GM23338 (cell line): ENCODE data around the gene PLCL1. TPM values are rescaled to one million over a fixed set of nuclear protein-coding genes. Genes with fewer than 3 reads are reported as not detected.

Source experiments
- ATAC-seq: fragments of 200-7000 bp; cut with Tn5 transposase; 3 replicates; pipeline ENCODE4 v1.9.1; 2020
- DNase-seq: peaks from one replicate; pipeline ENCODE4 v3.0.0-alpha.2; 2015; ENCODE audit warnings: low spot score
- H2AFZ ChIP-seq: fragments of 200-600 bp; sonication (generic); 2 replicates; pipeline ENCODE4 v1.8.0; 2016; ENCODE audit warnings: antibody characterized with exemption, mild to moderate bottlenecking, moderate library complexity
- H3F3A ChIP-seq: fragments of 200-600 bp; sonication (generic); replicated peaks from 2 replicates; pipeline ENCODE4 v1.8.0; 2017; ENCODE audit warnings: antibody characterized with exemption, mixed run types, low read depth
- H3K27ac ChIP-seq: fragments of 200-600 bp; sonication (generic); 2 replicates; pipeline ENCODE4 v1.6.1; 2016; ENCODE audit warnings: low read depth
- H3K27me3 ChIP-seq: fragments of 200-600 bp; sonication (generic); 2 replicates; pipeline ENCODE4 v1.8.0; 2016; ENCODE audit warnings: mild to moderate bottlenecking, mixed run types, moderate library complexity; ENCODE audit not compliant: insufficient read depth
- H3K36me3 ChIP-seq: fragments of 200-600 bp; sonication (generic); 2 replicates; pipeline ENCODE4 v1.8.0; 2016; ENCODE audit warnings: mild to moderate bottlenecking; ENCODE audit not compliant: insufficient read depth
- H3K4me1 ChIP-seq: fragments of 200-600 bp; sonication (generic); 2 replicates; pipeline ENCODE4 v1.8.0; 2016; ENCODE audit warnings: mild to moderate bottlenecking, moderate library complexity; ENCODE audit not compliant: insufficient read depth
- H3K4me2 ChIP-seq: fragments of 200-600 bp; sonication (generic); 2 replicates; pipeline ENCODE4 v1.7.1; 2017; ENCODE audit warnings: mixed run types
- H3K4me3 ChIP-seq: fragments of 200-600 bp; sonication (generic); 2 replicates; pipeline ENCODE4 v1.6.1; 2016; ENCODE audit warnings: mixed run types
- H3K79me2 ChIP-seq: fragments of 200-600 bp; sonication (generic); replicated peaks from 2 replicates; pipeline ENCODE4 v1.8.0; 2017; ENCODE audit warnings: mild to moderate bottlenecking; ENCODE audit not compliant: insufficient read depth
- H3K9me2 ChIP-seq: fragments of 200-600 bp; sonication (generic); 2 replicates; pipeline ENCODE4 v1.8.0; 2017; ENCODE audit not compliant: insufficient read depth
- H4K20me1 ChIP-seq: fragments of 200-600 bp; sonication (generic); replicated peaks from 2 replicates; pipeline ENCODE4 v1.8.0; 2017; ENCODE audit warnings: mild to moderate bottlenecking; ENCODE audit not compliant: insufficient read depth
- H3K27ac Mint-ChIP-seq: 2 replicates; pipeline ENCODE4 v1.8.0; 2020; ENCODE audit warnings: inconsistent platforms, mild to moderate bottlenecking, moderate library complexity, mixed read lengths
- H3K27me3 Mint-ChIP-seq: 3 replicates; pipeline ENCODE4 v1.8.0; 2022; ENCODE audit warnings: low read depth, mild to moderate bottlenecking, moderate library complexity, mixed read lengths, inconsistent platforms; ENCODE audit not compliant: insufficient read depth, poor library complexity
- H3K36me3 Mint-ChIP-seq: 3 replicates; pipeline ENCODE4 v1.8.0; 2021; ENCODE audit warnings: low read depth, mild to moderate bottlenecking, inconsistent platforms, moderate library complexity, mixed read lengths
- H3K4me1 Mint-ChIP-seq: 3 replicates; pipeline ENCODE4 v1.8.0; 2020; ENCODE audit warnings: mild to moderate bottlenecking, inconsistent platforms, mixed read lengths
- H3K4me3 Mint-ChIP-seq: 3 replicates; pipeline ENCODE4 v1.8.0; 2021; ENCODE audit warnings: moderate library complexity, mild to moderate bottlenecking, inconsistent platforms, mixed read lengths
- H3K9me3 Mint-ChIP-seq: 3 replicates; pipeline ENCODE4 v1.8.0; 2020; ENCODE audit warnings: moderate library complexity, mild to moderate bottlenecking, inconsistent platforms, mixed read lengths
- EZH2phosphoT487 ChIP-seq: fragments of 200-600 bp; sonication (generic); IDR thresholded peaks from one replicate; pipeline ENCODE4 v1.8.1; 2018; ENCODE audit warnings: antibody characterized with exemption; ENCODE audit not compliant: unreplicated experiment
- JUNB ChIP-seq: IDR thresholded peaks from one replicate; pipeline ENCODE4 v1.6.1; 2016; ENCODE audit warnings: antibody characterized with exemption; ENCODE audit not compliant: unreplicated experiment
- NANOG ChIP-seq: IDR thresholded peaks from 2 replicates; pipeline ENCODE4 v1.6.1; 2016; ENCODE audit warnings: antibody characterized with exemption, borderline replicate concordance
- POLR2AphosphoS5 ChIP-seq: IDR thresholded peaks from 2 replicates; pipeline ENCODE4 v1.6.1; 2016; ENCODE audit warnings: antibody characterized with exemption, low read depth
- ZNF114 ChIP-seq: fragments of 250-450 bp; sonication (Bioruptor Pico); IDR thresholded peaks from 2 replicates; pipeline ENCODE4 v1.5.0; 2020; ENCODE audit warnings: mild to moderate bottlenecking, moderate library complexity
- ZNF331 ChIP-seq: fragments of 250-450 bp; sonication (Bioruptor Pico); IDR thresholded peaks from 2 replicates; pipeline ENCODE4 v1.5.0; 2020; ENCODE audit warnings: low read depth, mild to moderate bottlenecking, moderate library complexity
- polyA plus RNA-seq: library from polyadenylated mRNA; unstranded; fragments of >200 nt; fragmentation: Nextera tagmentation; extraction: Ambion mirVana; gene quantifications from 2 replicates; pipeline ENCODE4 v1.2.1, GENCODE V29; 2016
- total RNA-seq: library from RNA; depleted of rRNA; stranded (reverse); fragments of >200 nt; shearing (Covaris generic); gene quantifications from 2 replicates; pipeline ENCODE4 v1.2.3, GENCODE V29; 2014
- TF ChIP-seq, protein P1 (sequence below): IDR thresholded peaks from 2 replicates; pipeline ENCODE4 v1.6.1; 2016; ENCODE audit warnings: antibody characterized with exemption
- TF ChIP-seq, protein P2 (sequence below), 2 experiments: fragments of 200-600 bp in 1 of 2; sonication (generic) in 1 of 2; conservative IDR thresholded peaks; 2 replicates each; pipeline versions ENCODE4 v1.5.1 to v1.6.1; 2016 to 2017; ENCODE audit warnings: antibody characterized with exemption in 2 of 2, low read depth in 2 of 2, mild to moderate bottlenecking in 2 of 2, moderate library complexity in 1 of 2
- TF ChIP-seq, protein P3 (sequence below): IDR thresholded peaks from one replicate; pipeline ENCODE4 v1.6.1; 2018; ENCODE audit warnings: antibody characterized with exemption; ENCODE audit not compliant: unreplicated experiment

Gene PLCL1
- total and polyA plus RNA-seq, 2 experiments from 2014 or later = not detected

DNA sequence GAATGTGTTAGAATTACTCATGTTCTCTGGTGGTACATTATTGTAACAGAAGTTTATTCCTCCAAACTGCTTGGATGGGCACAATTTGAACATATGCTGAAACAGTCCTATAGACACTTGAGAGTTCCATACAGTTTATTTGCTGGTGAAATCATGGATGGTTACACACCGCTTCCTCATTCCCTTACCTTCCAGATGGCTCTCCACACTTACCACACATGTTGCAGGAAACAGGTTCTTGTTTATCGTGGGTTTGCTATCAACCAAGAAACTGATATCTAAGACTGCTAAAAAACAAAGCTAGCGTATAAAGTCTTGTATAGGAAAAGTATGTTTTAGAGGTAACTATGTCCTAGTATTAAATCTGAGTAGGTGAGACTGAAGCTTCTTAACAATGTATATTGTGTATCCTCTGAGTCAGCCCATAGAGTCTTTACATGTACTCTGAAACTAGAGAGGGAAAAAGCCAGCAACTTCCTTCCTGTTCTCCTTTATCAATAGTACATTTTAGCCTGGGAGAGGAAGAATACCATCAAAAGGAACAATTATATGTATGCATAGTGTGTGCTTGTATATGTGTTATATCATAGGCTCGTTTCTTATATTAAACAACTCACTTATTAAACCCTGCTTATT lies 313.1 kb downstream of the PLCL1 start:
- Histone ChIP-seq H3K27me3 (no peaks in the 10 kb centered on the region), H3F3A (no peaks in the 10 kb centered on the region), H3K4me1 (no peaks in the 10 kb centered on the region), H3K4me2 (no peak overlapping the region), H4K20me1 (no peaks in the 10 kb centered on the region), H2AFZ (no peak overlapping the region; the same call in 1 of the 2 replicates), H3K27ac (no peak overlapping the region), H3K79me2 (no peaks in the 10 kb centered on the region), H3K36me3 (no peaks in the 10 kb centered on the region), H3K4me3 (no peak overlapping the region), H3K9me2 (no peaks in the 10 kb centered on the region)
- no peaks in the 10 kb centered on the region for H3K9me3 Mint-ChIP-seq
- DNase-seq (no peak), ATAC-seq (no peak)
- H3K36me3 Mint-ChIP-seq = no peaks in the 10 kb centered on the region
- H3K27me3 Mint-ChIP-seq = no peaks in the 10 kb centered on the region
- H3K4me3 Mint-ChIP-seq = no peak overlapping the region
- H3K4me1 Mint-ChIP-seq = 0 out of 3 replicates have a peak, but pooled peaks cover 2% of the 10 kb centered on the region
- TF ChIP-seq JUNB = no peak
- TF ChIP-seq EZH2phosphoT487 = no peak
- TF ChIP-seq, protein P1, sequence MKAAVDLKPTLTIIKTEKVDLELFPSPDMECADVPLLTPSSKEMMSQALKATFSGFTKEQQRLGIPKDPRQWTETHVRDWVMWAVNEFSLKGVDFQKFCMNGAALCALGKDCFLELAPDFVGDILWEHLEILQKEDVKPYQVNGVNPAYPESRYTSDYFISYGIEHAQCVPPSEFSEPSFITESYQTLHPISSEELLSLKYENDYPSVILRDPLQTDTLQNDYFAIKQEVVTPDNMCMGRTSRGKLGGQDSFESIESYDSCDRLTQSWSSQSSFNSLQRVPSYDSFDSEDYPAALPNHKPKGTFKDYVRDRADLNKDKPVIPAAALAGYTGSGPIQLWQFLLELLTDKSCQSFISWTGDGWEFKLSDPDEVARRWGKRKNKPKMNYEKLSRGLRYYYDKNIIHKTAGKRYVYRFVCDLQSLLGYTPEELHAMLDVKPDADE = no peak
- H3K27ac Mint-ChIP-seq = no peak overlapping the region

DNA sequence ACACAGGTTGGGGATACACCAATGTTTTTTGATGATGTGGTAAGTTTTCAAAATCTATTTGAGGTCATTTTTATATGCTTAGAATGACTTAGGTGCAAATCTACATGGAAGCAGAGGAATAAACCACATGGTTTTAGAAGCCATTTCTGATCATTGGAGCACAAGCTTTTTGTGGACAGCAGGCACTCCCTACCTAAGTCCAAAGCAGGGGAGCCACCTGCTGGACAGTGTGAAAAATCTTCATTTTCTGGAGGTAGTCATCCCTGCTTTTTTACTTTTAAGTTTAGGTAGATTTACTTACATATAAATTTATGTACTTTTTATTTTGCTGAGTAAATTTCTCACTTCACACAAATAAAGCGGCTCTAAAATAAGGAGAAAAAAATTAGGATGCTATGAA lies 323.2 kb downstream of the PLCL1 start:
- H3K9me3 Mint-ChIP-seq = no peaks in the 10 kb centered on the region
- TF ChIP-seq, protein P2, sequence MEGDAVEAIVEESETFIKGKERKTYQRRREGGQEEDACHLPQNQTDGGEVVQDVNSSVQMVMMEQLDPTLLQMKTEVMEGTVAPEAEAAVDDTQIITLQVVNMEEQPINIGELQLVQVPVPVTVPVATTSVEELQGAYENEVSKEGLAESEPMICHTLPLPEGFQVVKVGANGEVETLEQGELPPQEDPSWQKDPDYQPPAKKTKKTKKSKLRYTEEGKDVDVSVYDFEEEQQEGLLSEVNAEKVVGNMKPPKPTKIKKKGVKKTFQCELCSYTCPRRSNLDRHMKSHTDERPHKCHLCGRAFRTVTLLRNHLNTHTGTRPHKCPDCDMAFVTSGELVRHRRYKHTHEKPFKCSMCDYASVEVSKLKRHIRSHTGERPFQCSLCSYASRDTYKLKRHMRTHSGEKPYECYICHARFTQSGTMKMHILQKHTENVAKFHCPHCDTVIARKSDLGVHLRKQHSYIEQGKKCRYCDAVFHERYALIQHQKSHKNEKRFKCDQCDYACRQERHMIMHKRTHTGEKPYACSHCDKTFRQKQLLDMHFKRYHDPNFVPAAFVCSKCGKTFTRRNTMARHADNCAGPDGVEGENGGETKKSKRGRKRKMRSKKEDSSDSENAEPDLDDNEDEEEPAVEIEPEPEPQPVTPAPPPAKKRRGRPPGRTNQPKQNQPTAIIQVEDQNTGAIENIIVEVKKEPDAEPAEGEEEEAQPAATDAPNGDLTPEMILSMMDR (conservative IDR thresholded peaks at IDR 0.05; ENCODE audit: low read depth in 2 of 2) = peak; percentile 85 to 89
- TF ChIP-seq ZNF331 = no peak
- no peak overlapping the region for H3K4me3 Mint-ChIP-seq
- H3K27ac Mint-ChIP-seq = no peak overlapping the region
- H3K27me3 Mint-ChIP-seq = peaks cover 3% of the 10 kb centered on the region
- ATAC-seq (peak; percentile 81), DNase-seq (peak; percentile 77)
- no peak overlapping the region for H3K4me2 ChIP-seq
- no peak overlapping the region for H3K4me3 ChIP-seq
- no peaks in the 10 kb centered on the region for H3K36me3 Mint-ChIP-seq
- no peaks in the 10 kb centered on the region for H3K27me3 ChIP-seq
- H4K20me1 ChIP-seq = no peaks in the 10 kb centered on the region
- H3K4me1 ChIP-seq = no peaks in the 10 kb centered on the region
- no peak overlapping the region for H3K27ac ChIP-seq
- H3K4me1 Mint-ChIP-seq = no peaks in the 10 kb centered on the region
- no peak overlapping the region for H2AFZ ChIP-seq
- no peaks in the 10 kb centered on the region for H3K79me2 ChIP-seq
- H3F3A ChIP-seq = no peaks in the 10 kb centered on the region
- H3K36me3 ChIP-seq = no peaks in the 10 kb centered on the region
- H3K9me2 ChIP-seq = no peaks in the 10 kb centered on the region

DNA sequence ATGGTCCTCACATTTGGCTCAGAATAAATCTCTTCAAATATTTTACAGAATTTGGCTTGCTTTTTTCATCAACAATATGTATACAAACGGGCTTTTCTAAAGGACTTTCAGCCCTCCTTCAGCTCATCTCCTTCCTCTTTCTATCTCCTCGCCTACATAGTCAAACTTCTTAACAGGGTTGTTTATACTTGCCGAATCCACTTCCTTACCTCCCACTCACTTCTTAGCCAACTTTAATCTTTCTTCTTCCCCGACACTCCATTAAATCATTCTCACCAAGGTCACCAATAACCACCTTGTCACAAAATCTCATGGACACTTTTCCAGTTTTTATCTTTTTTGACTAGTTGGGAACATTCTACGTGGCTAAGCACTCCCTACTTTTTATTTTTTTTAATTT lies 325.2 kb downstream of the PLCL1 start:
- Mint-ChIP-seq H3K27ac (no peak overlapping the region), H3K4me1 (no peaks in the 10 kb centered on the region)
- TF ChIP-seq, protein P1 = no peak
- TF ChIP-seq, protein P3, sequence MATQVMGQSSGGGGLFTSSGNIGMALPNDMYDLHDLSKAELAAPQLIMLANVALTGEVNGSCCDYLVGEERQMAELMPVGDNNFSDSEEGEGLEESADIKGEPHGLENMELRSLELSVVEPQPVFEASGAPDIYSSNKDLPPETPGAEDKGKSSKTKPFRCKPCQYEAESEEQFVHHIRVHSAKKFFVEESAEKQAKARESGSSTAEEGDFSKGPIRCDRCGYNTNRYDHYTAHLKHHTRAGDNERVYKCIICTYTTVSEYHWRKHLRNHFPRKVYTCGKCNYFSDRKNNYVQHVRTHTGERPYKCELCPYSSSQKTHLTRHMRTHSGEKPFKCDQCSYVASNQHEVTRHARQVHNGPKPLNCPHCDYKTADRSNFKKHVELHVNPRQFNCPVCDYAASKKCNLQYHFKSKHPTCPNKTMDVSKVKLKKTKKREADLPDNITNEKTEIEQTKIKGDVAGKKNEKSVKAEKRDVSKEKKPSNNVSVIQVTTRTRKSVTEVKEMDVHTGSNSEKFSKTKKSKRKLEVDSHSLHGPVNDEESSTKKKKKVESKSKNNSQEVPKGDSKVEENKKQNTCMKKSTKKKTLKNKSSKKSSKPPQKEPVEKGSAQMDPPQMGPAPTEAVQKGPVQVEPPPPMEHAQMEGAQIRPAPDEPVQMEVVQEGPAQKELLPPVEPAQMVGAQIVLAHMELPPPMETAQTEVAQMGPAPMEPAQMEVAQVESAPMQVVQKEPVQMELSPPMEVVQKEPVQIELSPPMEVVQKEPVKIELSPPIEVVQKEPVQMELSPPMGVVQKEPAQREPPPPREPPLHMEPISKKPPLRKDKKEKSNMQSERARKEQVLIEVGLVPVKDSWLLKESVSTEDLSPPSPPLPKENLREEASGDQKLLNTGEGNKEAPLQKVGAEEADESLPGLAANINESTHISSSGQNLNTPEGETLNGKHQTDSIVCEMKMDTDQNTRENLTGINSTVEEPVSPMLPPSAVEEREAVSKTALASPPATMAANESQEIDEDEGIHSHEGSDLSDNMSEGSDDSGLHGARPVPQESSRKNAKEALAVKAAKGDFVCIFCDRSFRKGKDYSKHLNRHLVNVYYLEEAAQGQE = no peak
- no peak for TF ChIP-seq POLR2AphosphoS5
- TF ChIP-seq, protein P2 (conservative IDR thresholded peaks at IDR 0.05; ENCODE audit: low read depth in 2 of 2) = no peak
- TF ChIP-seq NANOG = no peak
- no peak for TF ChIP-seq EZH2phosphoT487
- TF ChIP-seq ZNF114 (CRISPR knock-in tag) = no peak

More for the DNA sequence above, 325.2 kb downstream of the PLCL1 start:
- no peak for ATAC-seq
- no peak overlapping the region for H3K27ac ChIP-seq
- H2AFZ ChIP-seq = no peak overlapping the region
- no peaks in the 10 kb centered on the region for H3K79me2 ChIP-seq
- H3K4me2 ChIP-seq = no peak overlapping the region
- no peaks in the 10 kb centered on the region for H3K4me1 ChIP-seq
- Mint-ChIP-seq H3K27me3 (peaks cover 3% of the 10 kb centered on the region), H3K36me3 (no peaks in the 10 kb centered on the region), H3K4me3 (no peak overlapping the region), H3K9me3 (no peaks in the 10 kb centered on the region)
- H3K27me3 ChIP-seq = no peaks in the 10 kb centered on the region
- no peaks in the 10 kb centered on the region for H3F3A ChIP-seq
- H4K20me1 ChIP-seq = no peaks in the 10 kb centered on the region
- DNase-seq = no peak
- H3K36me3 ChIP-seq = no peaks in the 10 kb centered on the region
- no peak overlapping the region for H3K4me3 ChIP-seq
- H3K9me2 ChIP-seq = no peaks in the 10 kb centered on the region
